WTC11 (cell line): Measurements from ENCODE around the gene CAMSAP1. TPM values are rescaled to one million over a fixed set of nuclear protein-coding genes. Genes with fewer than 3 reads are reported as not detected.

ENCODE experiments used
- ATAC-seq: fragments of 200-7000 bp; cut with Tn5 transposase; 2 replicates; pipeline ENCODE4 v1.10.0; 2021; ENCODE audit warnings: mild to moderate bottlenecking, moderate library complexity
- CTCF ChIA-PET: fragments of 300-600 bp; sonication (Branson Sonifier 250); formaldehyde crosslinking; loops from one replicate; lab custom pipeline; 2021; ENCODE audit warnings: antibody characterized with exemption; lab: Charles Lee
- POLR2A ChIA-PET: fragments of 350-600 bp; sonication (Branson Sonifier 250); formaldehyde crosslinking; loops from one replicate; lab custom pipeline; 2021; ENCODE audit warnings: antibody characterized with exemption; lab: Charles Lee
- DNase-seq: peaks from one replicate; pipeline ENCODE4 v3.0.0; 2021; ENCODE audit warnings: low spot score
- H3K27ac Mint-ChIP-seq: 2 replicates; pipeline ENCODE4 v1.8.0; 2021; ENCODE audit warnings: mixed read lengths
- H3K27me3 Mint-ChIP-seq: 2 replicates; pipeline ENCODE4 v1.8.0; 2021; ENCODE audit warnings: low read depth, mild to moderate bottlenecking, moderate library complexity, mixed read lengths
- H3K36me3 Mint-ChIP-seq: 2 replicates; pipeline ENCODE4 v1.8.0; 2021; ENCODE audit warnings: mixed read lengths
- H3K4me1 Mint-ChIP-seq: 2 replicates; pipeline ENCODE4 v1.8.0; 2022; ENCODE audit warnings: mixed read lengths
- H3K4me3 Mint-ChIP-seq: 2 replicates; pipeline ENCODE4 v1.8.0; 2021; ENCODE audit warnings: mild to moderate bottlenecking, moderate library complexity, mixed read lengths
- H3K9me3 Mint-ChIP-seq: 2 replicates; pipeline ENCODE4 v1.8.0; 2021; ENCODE audit warnings: mixed read lengths
- ATF2 ChIP-seq: sonication (generic); formaldehyde crosslinking; IDR thresholded peaks from 2 replicates; pipeline ENCODE4 v1.8.1; 2022; ENCODE audit warnings: low read depth, missing genetic modification reagents, borderline replicate concordance
- ATF3 ChIP-seq: sonication (generic); formaldehyde crosslinking; conservative IDR thresholded peaks from 2 replicates; pipeline ENCODE4 v1.8.1; 2022; ENCODE audit warnings: mild to moderate bottlenecking, missing genetic modification reagents
- CBFB ChIP-seq: sonication (generic); formaldehyde crosslinking; IDR thresholded peaks from 2 replicates; pipeline ENCODE4 v1.8.1; 2022; ENCODE audit warnings: mild to moderate bottlenecking, low read depth, missing genetic modification reagents
- FOXP1 ChIP-seq: sonication (generic); formaldehyde crosslinking; IDR thresholded peaks from 2 replicates; pipeline ENCODE4 v1.8.0; 2022; ENCODE audit warnings: missing genetic modification reagents, mild to moderate bottlenecking, moderate library complexity, borderline replicate concordance
- FOXP4 ChIP-seq: sonication (generic); formaldehyde crosslinking; IDR thresholded peaks from 2 replicates; pipeline ENCODE4 v1.8.0; 2022; ENCODE audit warnings: mild to moderate bottlenecking, missing genetic modification reagents
- GABPB1 ChIP-seq: sonication (generic); formaldehyde crosslinking; IDR thresholded peaks from 2 replicates; pipeline ENCODE4 v1.8.1; 2023; ENCODE audit warnings: mild to moderate bottlenecking, missing genetic modification reagents
- GRHL2 ChIP-seq: fragments of 250-450 bp; sonication (Bioruptor Pico); IDR thresholded peaks from 2 replicates; pipeline ENCODE4 v1.8.0; 2022; ENCODE audit warnings: mild to moderate bottlenecking, moderate library complexity; ENCODE audit not compliant: insufficient replicate concordance, severe bottlenecking
- GTF2I ChIP-seq: fragments of 250-450 bp; sonication (Bioruptor Pico); conservative IDR thresholded peaks from 2 replicates; pipeline ENCODE4 v1.4.0; 2021; ENCODE audit warnings: mild to moderate bottlenecking
- HMGA2 ChIP-seq: fragments of 250-450 bp; sonication (Bioruptor Pico); IDR thresholded peaks from 2 replicates; pipeline ENCODE4 v1.4.0; 2021; ENCODE audit warnings: mild to moderate bottlenecking, moderate library complexity
- IRF1 ChIP-seq: sonication (generic); formaldehyde crosslinking; IDR thresholded peaks from 2 replicates; pipeline ENCODE4 v1.8.0; 2023; ENCODE audit warnings: missing genetic modification reagents
- NFATC4 ChIP-seq: fragments of 250-450 bp; sonication (Bioruptor Pico); IDR thresholded peaks from 2 replicates; pipeline ENCODE4 v1.9.0; 2021; ENCODE audit warnings: mild to moderate bottlenecking
- PRRX2 ChIP-seq: fragments of 250-450 bp; sonication (Bioruptor Pico); IDR thresholded peaks from 2 replicates; pipeline ENCODE4 v1.8.0; 2021; ENCODE audit warnings: mild to moderate bottlenecking
- TCF7 ChIP-seq: sonication (generic); formaldehyde crosslinking; IDR thresholded peaks from 2 replicates; pipeline ENCODE4 v1.8.0; 2022; ENCODE audit warnings: mild to moderate bottlenecking, low read depth, missing genetic modification reagents, moderate library complexity
- TEAD1 ChIP-seq: sonication (generic); formaldehyde crosslinking; IDR thresholded peaks from 2 replicates; pipeline ENCODE4 v1.8.0; 2022; ENCODE audit warnings: mild to moderate bottlenecking, missing genetic modification reagents
- USF1 ChIP-seq: sonication (generic); formaldehyde crosslinking; IDR thresholded peaks from 2 replicates; pipeline ENCODE4 v1.8.0; 2022; ENCODE audit warnings: mild to moderate bottlenecking, missing genetic modification reagents
- USF2 ChIP-seq: sonication (generic); formaldehyde crosslinking; IDR thresholded peaks from 2 replicates; pipeline ENCODE4 v1.8.1; 2023; ENCODE audit warnings: mild to moderate bottlenecking, missing genetic modification reagents, moderate library complexity
- ZMAT4 ChIP-seq: fragments of 250-450 bp; sonication (Bioruptor Pico); IDR thresholded peaks from 2 replicates; pipeline ENCODE4 v1.9.0; 2021; ENCODE audit warnings: mild to moderate bottlenecking
- ZNF532 ChIP-seq: fragments of 250-450 bp; sonication (Bioruptor Pico); IDR thresholded peaks from 2 replicates; pipeline ENCODE4 v1.9.0; 2021; ENCODE audit warnings: mild to moderate bottlenecking, borderline replicate concordance
- total RNA-seq: library from RNA; stranded (reverse); gene quantifications from 3 replicates; pipeline ENCODE4 v1.2.3, GENCODE V29; 2021

CAMSAP1 gene
- total RNA-seq, 1 experiment from 2014 or later, result 40.5 TPM

- peaks cover 31% of the 10 kb centered on the region for H3K36me3 Mint-ChIP-seq
- peak overlapping the region; percentile 42 for H3K4me3 Mint-ChIP-seq
- ATAC-seq (no peak), DNase-seq (no peak)
- H3K27me3 Mint-ChIP-seq, result peaks cover 7% of the 10 kb centered on the region
- ChIA-PET POLR2A (no interaction called here), CTCF (no interaction called here)
- peaks cover 50% of the 10 kb centered on the region for H3K4me1 Mint-ChIP-seq
- TF ChIP-seq GABPB1 (CRISPR knock-in tag) (no peak), CBFB (no peak), FOXP4 (CRISPR knock-in tag) (no peak), USF2 (CRISPR knock-in tag) (no peak), ATF2 (no peak), GTF2I (no peak), TCF7 (CRISPR knock-in tag) (no peak), NFATC4 (CRISPR knock-in tag) (no peak), GRHL2 (CRISPR knock-in tag) (no peak)
- TF ChIP-seq, all 79 proteins: peak for 0
- peak overlapping the region; percentile 84 for H3K27ac Mint-ChIP-seq
- H3K9me3 Mint-ChIP-seq, result peaks cover 10% of the 10 kb centered on the region
Measured at GRCh38 chr9:135903358-135903656, 4.0 kb downstream of the CAMSAP1 start.

- Mint-ChIP-seq H3K27ac (peak overlapping the region; percentile 84), H3K9me3 (peaks cover 10% of the 10 kb centered on the region), H3K4me3 (no peak overlapping the region), H3K36me3 (peaks cover 32% of the 10 kb centered on the region)
- DNase-seq, result no peak
- TF ChIP-seq GABPB1 (CRISPR knock-in tag) (no peak), IRF1 (CRISPR knock-in tag) (no peak), USF1 (CRISPR knock-in tag) (no peak; the same call in 1 of the 2 replicates), ZMAT4 (no peak)
- TF ChIP-seq, all 79 proteins: peak for 0
- ChIA-PET CTCF (no interaction called here), POLR2A (no interaction called here)
- ATAC-seq, result no peak
- Mint-ChIP-seq H3K4me1 (peaks cover 50% of the 10 kb centered on the region), H3K27me3 (peaks cover 4% of the 10 kb centered on the region; the same call in 1 of the 2 replicates)
Measured at GRCh38 chr9:135902655-135903357, 4.5 kb downstream of the CAMSAP1 start.

- Mint-ChIP-seq H3K4me3 (no peak overlapping the region), H3K27ac (peak overlapping the region; percentile 2), H3K27me3 (peaks cover 4% of the 10 kb centered on the region; the same call in 1 of the 2 replicates), H3K36me3 (peaks cover 34% of the 10 kb centered on the region), H3K9me3 (peaks cover 10% of the 10 kb centered on the region), H3K4me1 (peaks cover 50% of the 10 kb centered on the region)
- POLR2A ChIA-PET, result no interaction called here
- CTCF ChIA-PET, result no interaction called here
- DNase-seq (no peak), ATAC-seq (no peak)
- no peak for TF ChIP-seq TEAD1 (CRISPR knock-in tag)
- TF ChIP-seq ATF3 (CRISPR knock-in tag), result no peak
- no peak for TF ChIP-seq FOXP1 (CRISPR knock-in tag)
- TF ChIP-seq HMGA2 (CRISPR knock-in tag), result no peak
- no peak for TF ChIP-seq PRRX2 (CRISPR knock-in tag)
- no peak for TF ChIP-seq USF1 (CRISPR knock-in tag)
- TF ChIP-seq ZNF532, result no peak
Measured at GRCh38 chr9:135901826-135902225, 5.5 kb downstream of the CAMSAP1 start.
